GM23338 (cell line): Measurements from ENCODE around the gene VSIG8. TPM values are rescaled to one million over a fixed set of nuclear protein-coding genes. Genes with fewer than 3 reads are reported as not detected.

Experiments
- ATAC-seq: fragments of 200-7000 bp; cut with Tn5 transposase; 3 replicates; pipeline ENCODE4 v1.9.1; 2020
- DNase-seq: peaks from one replicate; pipeline ENCODE4 v3.0.0-alpha.2; 2015; ENCODE audit warnings: low spot score
- H2AFZ ChIP-seq: fragments of 200-600 bp; sonication (generic); 2 replicates; pipeline ENCODE4 v1.8.0; 2016; ENCODE audit warnings: antibody characterized with exemption, mild to moderate bottlenecking, moderate library complexity
- H3F3A ChIP-seq: fragments of 200-600 bp; sonication (generic); replicated peaks from 2 replicates; pipeline ENCODE4 v1.8.0; 2017; ENCODE audit warnings: antibody characterized with exemption, mixed run types, low read depth
- H3K27ac ChIP-seq: fragments of 200-600 bp; sonication (generic); 2 replicates; pipeline ENCODE4 v1.6.1; 2016; ENCODE audit warnings: low read depth
- H3K27me3 ChIP-seq: fragments of 200-600 bp; sonication (generic); 2 replicates; pipeline ENCODE4 v1.8.0; 2016; ENCODE audit warnings: mild to moderate bottlenecking, mixed run types, moderate library complexity; ENCODE audit not compliant: insufficient read depth
- H3K36me3 ChIP-seq: fragments of 200-600 bp; sonication (generic); 2 replicates; pipeline ENCODE4 v1.8.0; 2016; ENCODE audit warnings: mild to moderate bottlenecking; ENCODE audit not compliant: insufficient read depth
- H3K4me1 ChIP-seq: fragments of 200-600 bp; sonication (generic); 2 replicates; pipeline ENCODE4 v1.8.0; 2016; ENCODE audit warnings: mild to moderate bottlenecking, moderate library complexity; ENCODE audit not compliant: insufficient read depth
- H3K4me2 ChIP-seq: fragments of 200-600 bp; sonication (generic); 2 replicates; pipeline ENCODE4 v1.7.1; 2017; ENCODE audit warnings: mixed run types
- H3K4me3 ChIP-seq: fragments of 200-600 bp; sonication (generic); 2 replicates; pipeline ENCODE4 v1.6.1; 2016; ENCODE audit warnings: mixed run types
- H3K79me2 ChIP-seq: fragments of 200-600 bp; sonication (generic); replicated peaks from 2 replicates; pipeline ENCODE4 v1.8.0; 2017; ENCODE audit warnings: mild to moderate bottlenecking; ENCODE audit not compliant: insufficient read depth
- H3K9me2 ChIP-seq: fragments of 200-600 bp; sonication (generic); 2 replicates; pipeline ENCODE4 v1.8.0; 2017; ENCODE audit not compliant: insufficient read depth
- H4K20me1 ChIP-seq: fragments of 200-600 bp; sonication (generic); replicated peaks from 2 replicates; pipeline ENCODE4 v1.8.0; 2017; ENCODE audit warnings: mild to moderate bottlenecking; ENCODE audit not compliant: insufficient read depth
- H3K27ac Mint-ChIP-seq: 2 replicates; pipeline ENCODE4 v1.8.0; 2020; ENCODE audit warnings: inconsistent platforms, mild to moderate bottlenecking, moderate library complexity, mixed read lengths
- H3K27me3 Mint-ChIP-seq: 3 replicates; pipeline ENCODE4 v1.8.0; 2022; ENCODE audit warnings: low read depth, mild to moderate bottlenecking, moderate library complexity, mixed read lengths, inconsistent platforms; ENCODE audit not compliant: insufficient read depth, poor library complexity
- H3K36me3 Mint-ChIP-seq: 3 replicates; pipeline ENCODE4 v1.8.0; 2021; ENCODE audit warnings: low read depth, mild to moderate bottlenecking, inconsistent platforms, moderate library complexity, mixed read lengths
- H3K4me1 Mint-ChIP-seq: 3 replicates; pipeline ENCODE4 v1.8.0; 2020; ENCODE audit warnings: mild to moderate bottlenecking, inconsistent platforms, mixed read lengths
- H3K4me3 Mint-ChIP-seq: 3 replicates; pipeline ENCODE4 v1.8.0; 2021; ENCODE audit warnings: moderate library complexity, mild to moderate bottlenecking, inconsistent platforms, mixed read lengths
- H3K9me3 Mint-ChIP-seq: 3 replicates; pipeline ENCODE4 v1.8.0; 2020; ENCODE audit warnings: moderate library complexity, mild to moderate bottlenecking, inconsistent platforms, mixed read lengths
- CREB1 ChIP-seq: fragments of 250-450 bp; sonication (Bioruptor Pico); IDR thresholded peaks from 2 replicates; pipeline ENCODE4 v1.5.0; 2020; ENCODE audit warnings: low read depth, mild to moderate bottlenecking, moderate library complexity
- EZH2 ChIP-seq: fragments of 200-600 bp; sonication (generic); IDR thresholded peaks from one replicate; pipeline ENCODE4 v1.8.0; 2017; ENCODE audit warnings: antibody characterized with exemption, mild to moderate bottlenecking, low read depth; ENCODE audit not compliant: unreplicated experiment
- EZH2phosphoT487 ChIP-seq: fragments of 200-600 bp; sonication (generic); IDR thresholded peaks from one replicate; pipeline ENCODE4 v1.8.1; 2018; ENCODE audit warnings: antibody characterized with exemption; ENCODE audit not compliant: unreplicated experiment
- JUNB ChIP-seq: IDR thresholded peaks from one replicate; pipeline ENCODE4 v1.6.1; 2016; ENCODE audit warnings: antibody characterized with exemption; ENCODE audit not compliant: unreplicated experiment
- NANOG ChIP-seq: IDR thresholded peaks from 2 replicates; pipeline ENCODE4 v1.6.1; 2016; ENCODE audit warnings: antibody characterized with exemption, borderline replicate concordance
- POLR2AphosphoS5 ChIP-seq: IDR thresholded peaks from 2 replicates; pipeline ENCODE4 v1.6.1; 2016; ENCODE audit warnings: antibody characterized with exemption, low read depth
- REST ChIP-seq: IDR thresholded peaks from one replicate; pipeline ENCODE4 v1.6.1; 2018; ENCODE audit warnings: antibody characterized with exemption; ENCODE audit not compliant: unreplicated experiment
- STAT1 ChIP-seq: IDR thresholded peaks from one replicate; pipeline ENCODE4 v1.6.1; 2016; ENCODE audit warnings: antibody characterized with exemption; ENCODE audit not compliant: unreplicated experiment
- ZNF114 ChIP-seq: fragments of 250-450 bp; sonication (Bioruptor Pico); IDR thresholded peaks from 2 replicates; pipeline ENCODE4 v1.5.0; 2020; ENCODE audit warnings: mild to moderate bottlenecking, moderate library complexity
- ZNF331 ChIP-seq: fragments of 250-450 bp; sonication (Bioruptor Pico); IDR thresholded peaks from 2 replicates; pipeline ENCODE4 v1.5.0; 2020; ENCODE audit warnings: low read depth, mild to moderate bottlenecking, moderate library complexity
- polyA plus RNA-seq: library from polyadenylated mRNA; unstranded; fragments of >200 nt; fragmentation: Nextera tagmentation; extraction: Ambion mirVana; gene quantifications from 2 replicates; pipeline ENCODE4 v1.2.1, GENCODE V29; 2016
- total RNA-seq: library from RNA; depleted of rRNA; stranded (reverse); fragments of >200 nt; shearing (Covaris generic); gene quantifications from 2 replicates; pipeline ENCODE4 v1.2.3, GENCODE V29; 2014
- TF ChIP-seq, protein P1 (sequence below), 2 experiments: fragments of 200-600 bp in 1 of 2; sonication (generic) in 1 of 2; conservative IDR thresholded peaks; 2 replicates each; pipeline versions ENCODE4 v1.5.1 to v1.6.1; 2016 to 2017; ENCODE audit warnings: antibody characterized with exemption in 2 of 2, low read depth in 2 of 2, mild to moderate bottlenecking in 2 of 2, moderate library complexity in 1 of 2
- TF ChIP-seq, protein P2 (sequence below): fragments of 250-450 bp; sonication (Bioruptor Pico); IDR thresholded peaks from 2 replicates; pipeline ENCODE4 v1.5.0; 2020; ENCODE audit warnings: mild to moderate bottlenecking, moderate library complexity
- TF ChIP-seq, protein P3 (sequence below): IDR thresholded peaks from 2 replicates; pipeline ENCODE4 v1.6.1; 2016; ENCODE audit warnings: antibody characterized with exemption

The VSIG8 gene
- total and polyA plus RNA-seq, 2 experiments from 2014 or later: not detected

- Mint-ChIP-seq H3K4me3 (no peak overlapping the region), H3K27ac (no peak overlapping the region), H3K27me3 (no peaks in the 10 kb centered on the region), H3K36me3 (no peaks in the 10 kb centered on the region), H3K4me1 (no peaks in the 10 kb centered on the region; the same call in 2 of the 3 replicates), H3K9me3 (no peaks in the 10 kb centered on the region)
- no peak for DNase-seq
- no peak overlapping the region for H3K27ac ChIP-seq
- H3F3A ChIP-seq: no peaks in the 10 kb centered on the region
- H3K9me2 ChIP-seq: no peaks in the 10 kb centered on the region
- no peaks in the 10 kb centered on the region for H3K79me2 ChIP-seq
- ATAC-seq: no peak
- H2AFZ ChIP-seq: no peak overlapping the region
- no peaks in the 10 kb centered on the region for H4K20me1 ChIP-seq
- no peaks in the 10 kb centered on the region for H3K36me3 ChIP-seq
- H3K27me3 ChIP-seq: no peaks in the 10 kb centered on the region
- TF ChIP-seq ZNF331 (CRISPR knock-in tag) (no peak), CREB1 (CRISPR knock-in tag) (no peak), REST (no peak), EZH2phosphoT487 (no peak), JUNB (no peak), EZH2 (no peak), STAT1 (no peak), NANOG (no peak), ZNF114 (CRISPR knock-in tag) (no peak), POLR2AphosphoS5 (no peak)
- TF ChIP-seq, protein P1, sequence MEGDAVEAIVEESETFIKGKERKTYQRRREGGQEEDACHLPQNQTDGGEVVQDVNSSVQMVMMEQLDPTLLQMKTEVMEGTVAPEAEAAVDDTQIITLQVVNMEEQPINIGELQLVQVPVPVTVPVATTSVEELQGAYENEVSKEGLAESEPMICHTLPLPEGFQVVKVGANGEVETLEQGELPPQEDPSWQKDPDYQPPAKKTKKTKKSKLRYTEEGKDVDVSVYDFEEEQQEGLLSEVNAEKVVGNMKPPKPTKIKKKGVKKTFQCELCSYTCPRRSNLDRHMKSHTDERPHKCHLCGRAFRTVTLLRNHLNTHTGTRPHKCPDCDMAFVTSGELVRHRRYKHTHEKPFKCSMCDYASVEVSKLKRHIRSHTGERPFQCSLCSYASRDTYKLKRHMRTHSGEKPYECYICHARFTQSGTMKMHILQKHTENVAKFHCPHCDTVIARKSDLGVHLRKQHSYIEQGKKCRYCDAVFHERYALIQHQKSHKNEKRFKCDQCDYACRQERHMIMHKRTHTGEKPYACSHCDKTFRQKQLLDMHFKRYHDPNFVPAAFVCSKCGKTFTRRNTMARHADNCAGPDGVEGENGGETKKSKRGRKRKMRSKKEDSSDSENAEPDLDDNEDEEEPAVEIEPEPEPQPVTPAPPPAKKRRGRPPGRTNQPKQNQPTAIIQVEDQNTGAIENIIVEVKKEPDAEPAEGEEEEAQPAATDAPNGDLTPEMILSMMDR (conservative IDR thresholded peaks at IDR 0.05; ENCODE audit: low read depth in 2 of 2): no peak
- TF ChIP-seq, protein P2, sequence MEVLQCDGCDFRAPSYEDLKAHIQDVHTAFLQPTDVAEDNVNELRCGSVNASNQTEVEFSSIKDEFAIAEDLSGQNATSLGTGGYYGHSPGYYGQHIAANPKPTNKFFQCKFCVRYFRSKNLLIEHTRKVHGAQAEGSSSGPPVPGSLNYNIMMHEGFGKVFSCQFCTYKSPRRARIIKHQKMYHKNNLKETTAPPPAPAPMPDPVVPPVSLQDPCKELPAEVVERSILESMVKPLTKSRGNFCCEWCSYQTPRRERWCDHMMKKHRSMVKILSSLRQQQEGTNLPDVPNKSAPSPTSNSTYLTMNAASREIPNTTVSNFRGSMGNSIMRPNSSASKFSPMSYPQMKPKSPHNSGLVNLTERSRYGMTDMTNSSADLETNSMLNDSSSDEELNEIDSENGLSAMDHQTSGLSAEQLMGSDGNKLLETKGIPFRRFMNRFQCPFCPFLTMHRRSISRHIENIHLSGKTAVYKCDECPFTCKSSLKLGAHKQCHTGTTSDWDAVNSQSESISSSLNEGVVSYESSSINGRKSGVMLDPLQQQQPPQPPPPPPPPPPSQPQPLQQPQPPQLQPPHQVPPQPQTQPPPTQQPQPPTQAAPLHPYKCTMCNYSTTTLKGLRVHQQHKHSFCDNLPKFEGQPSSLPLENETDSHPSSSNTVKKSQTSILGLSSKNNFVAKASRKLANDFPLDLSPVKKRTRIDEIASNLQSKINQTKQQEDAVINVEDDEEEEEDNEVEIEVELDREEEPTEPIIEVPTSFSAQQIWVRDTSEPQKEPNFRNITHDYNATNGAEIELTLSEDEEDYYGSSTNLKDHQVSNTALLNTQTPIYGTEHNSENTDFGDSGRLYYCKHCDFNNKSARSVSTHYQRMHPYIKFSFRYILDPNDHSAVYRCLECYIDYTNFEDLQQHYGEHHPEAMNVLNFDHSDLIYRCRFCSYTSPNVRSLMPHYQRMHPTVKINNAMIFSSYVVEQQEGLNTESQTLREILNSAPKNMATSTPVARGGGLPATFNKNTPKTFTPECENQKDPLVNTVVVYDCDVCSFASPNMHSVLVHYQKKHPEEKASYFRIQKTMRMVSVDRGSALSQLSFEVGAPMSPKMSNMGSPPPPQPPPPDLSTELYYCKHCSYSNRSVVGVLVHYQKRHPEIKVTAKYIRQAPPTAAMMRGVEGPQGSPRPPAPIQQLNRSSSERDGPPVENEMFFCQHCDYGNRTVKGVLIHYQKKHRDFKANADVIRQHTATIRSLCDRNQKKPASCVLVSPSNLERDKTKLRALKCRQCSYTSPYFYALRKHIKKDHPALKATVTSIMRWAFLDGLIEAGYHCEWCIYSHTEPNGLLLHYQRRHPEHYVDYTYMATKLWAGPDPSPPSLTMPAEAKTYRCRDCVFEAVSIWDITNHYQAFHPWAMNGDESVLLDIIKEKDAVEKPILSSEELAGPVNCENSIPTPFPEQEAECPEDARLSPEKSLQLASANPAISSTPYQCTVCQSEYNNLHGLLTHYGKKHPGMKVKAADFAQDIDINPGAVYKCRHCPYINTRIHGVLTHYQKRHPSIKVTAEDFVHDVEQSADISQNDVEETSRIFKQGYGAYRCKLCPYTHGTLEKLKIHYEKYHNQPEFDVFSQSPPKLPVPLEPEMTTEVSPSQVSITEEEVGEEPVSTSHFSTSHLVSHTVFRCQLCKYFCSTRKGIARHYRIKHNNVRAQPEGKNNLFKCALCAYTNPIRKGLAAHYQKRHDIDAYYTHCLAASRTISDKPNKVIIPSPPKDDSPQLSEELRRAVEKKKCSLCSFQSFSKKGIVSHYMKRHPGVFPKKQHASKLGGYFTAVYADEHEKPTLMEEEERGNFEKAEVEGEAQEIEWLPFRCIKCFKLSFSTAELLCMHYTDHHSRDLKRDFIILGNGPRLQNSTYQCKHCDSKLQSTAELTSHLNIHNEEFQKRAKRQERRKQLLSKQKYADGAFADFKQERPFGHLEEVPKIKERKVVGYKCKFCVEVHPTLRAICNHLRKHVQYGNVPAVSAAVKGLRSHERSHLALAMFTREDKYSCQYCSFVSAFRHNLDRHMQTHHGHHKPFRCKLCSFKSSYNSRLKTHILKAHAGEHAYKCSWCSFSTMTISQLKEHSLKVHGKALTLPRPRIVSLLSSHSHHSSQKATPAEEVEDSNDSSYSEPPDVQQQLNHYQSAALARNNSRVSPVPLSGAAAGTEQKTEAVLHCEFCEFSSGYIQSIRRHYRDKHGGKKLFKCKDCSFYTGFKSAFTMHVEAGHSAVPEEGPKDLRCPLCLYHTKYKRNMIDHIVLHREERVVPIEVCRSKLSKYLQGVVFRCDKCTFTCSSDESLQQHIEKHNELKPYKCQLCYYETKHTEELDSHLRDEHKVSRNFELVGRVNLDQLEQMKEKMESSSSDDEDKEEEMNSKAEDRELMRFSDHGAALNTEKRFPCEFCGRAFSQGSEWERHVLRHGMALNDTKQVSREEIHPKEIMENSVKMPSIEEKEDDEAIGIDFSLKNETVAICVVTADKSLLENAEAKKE (CRISPR knock-in tag): no peak
- TF ChIP-seq, protein P3, sequence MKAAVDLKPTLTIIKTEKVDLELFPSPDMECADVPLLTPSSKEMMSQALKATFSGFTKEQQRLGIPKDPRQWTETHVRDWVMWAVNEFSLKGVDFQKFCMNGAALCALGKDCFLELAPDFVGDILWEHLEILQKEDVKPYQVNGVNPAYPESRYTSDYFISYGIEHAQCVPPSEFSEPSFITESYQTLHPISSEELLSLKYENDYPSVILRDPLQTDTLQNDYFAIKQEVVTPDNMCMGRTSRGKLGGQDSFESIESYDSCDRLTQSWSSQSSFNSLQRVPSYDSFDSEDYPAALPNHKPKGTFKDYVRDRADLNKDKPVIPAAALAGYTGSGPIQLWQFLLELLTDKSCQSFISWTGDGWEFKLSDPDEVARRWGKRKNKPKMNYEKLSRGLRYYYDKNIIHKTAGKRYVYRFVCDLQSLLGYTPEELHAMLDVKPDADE: no peak
- no peak overlapping the region for H3K4me2 ChIP-seq
- peaks cover 5% of the 10 kb centered on the region; the same call in 1 of the 2 replicates for H3K4me1 ChIP-seq
- no peak overlapping the region for H3K4me3 ChIP-seq
Observed at GRCh38 chr1:159883134-159883533, 20.7 kb upstream of the VSIG8 start.
